SW480 (cell line): ENCODE data around the gene CORO1C.
"Not testable (repeated sequence)": the region's sequence is repeated elsewhere in the genome, so short reads cannot be mapped to it uniquely, and the experiment has no call there.

Source experiments
- DNase-seq: peaks from one replicate; pipeline ENCODE4 v3.0.0-alpha.2; 2016; ENCODE audit warnings: low spot score

The CORO1C gene

DNA sequence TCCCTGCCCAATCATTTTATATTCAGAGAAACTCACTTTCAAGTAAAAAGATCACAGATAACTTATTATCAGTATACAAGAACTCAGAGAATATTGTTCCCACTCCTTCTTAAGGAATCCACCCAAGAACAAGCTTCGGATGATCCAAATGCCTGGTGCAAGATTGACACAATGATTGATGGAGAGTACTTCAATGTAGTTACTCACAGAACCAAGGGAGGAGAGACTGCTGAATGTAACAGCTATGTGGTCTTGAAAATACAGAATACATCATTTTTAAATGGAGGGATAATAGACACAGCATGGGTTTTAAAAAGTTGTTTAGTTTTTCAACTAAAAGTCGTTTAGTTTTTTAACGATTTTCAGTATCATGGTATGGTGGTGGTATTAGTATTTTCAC is 59.3 kb downstream of the CORO1C start:
- DNase-seq = no peak

DNA sequence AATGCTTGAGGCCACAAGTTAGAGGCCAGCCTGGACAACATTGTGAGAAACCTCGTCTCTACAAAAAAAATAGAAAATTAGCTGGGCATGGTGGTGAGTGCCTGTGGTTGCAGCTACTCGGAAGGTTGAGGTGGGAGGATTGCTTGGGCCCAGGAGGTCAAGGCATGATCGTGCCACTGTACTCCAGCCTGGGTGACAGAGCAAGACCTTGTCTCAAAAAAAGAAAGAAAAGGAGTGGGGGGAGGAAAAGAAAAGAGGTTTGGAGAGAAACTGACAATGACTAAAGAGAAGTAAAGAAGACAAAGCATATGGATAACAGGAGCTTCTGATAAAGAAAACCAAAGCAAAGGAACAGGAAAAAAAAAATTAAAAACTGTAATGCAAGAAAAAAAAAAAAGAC is 60.2 kb downstream of the CORO1C start:
- no peak for DNase-seq

DNA sequence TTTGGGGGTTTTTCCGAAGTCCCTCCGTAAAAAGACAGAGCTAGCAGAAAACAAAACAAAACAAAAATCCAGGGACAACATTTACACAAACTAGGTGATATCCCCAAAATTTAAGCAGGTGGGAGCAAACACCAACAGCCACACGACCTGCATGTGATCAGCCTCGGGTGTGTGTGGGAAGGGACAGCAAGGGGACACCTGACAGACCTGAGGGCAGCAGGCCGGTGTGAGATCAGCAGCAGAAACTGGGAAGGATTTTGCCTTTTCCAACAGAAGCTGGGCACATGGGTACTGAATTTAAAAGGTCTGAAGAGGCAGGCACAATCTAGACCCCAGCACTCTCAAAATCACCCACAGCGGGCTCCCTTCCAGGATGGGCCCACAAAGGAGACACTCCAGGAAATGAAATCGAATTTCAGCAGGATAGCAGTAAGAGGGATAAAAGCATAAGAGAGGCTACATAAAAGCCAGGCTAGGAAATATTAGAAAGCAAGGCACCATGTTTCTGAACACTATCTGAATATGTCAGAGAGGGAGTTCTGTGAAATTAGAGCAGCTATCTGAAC is 61.2 kb downstream of the CORO1C start:
- DNase-seq = no peak

DNA sequence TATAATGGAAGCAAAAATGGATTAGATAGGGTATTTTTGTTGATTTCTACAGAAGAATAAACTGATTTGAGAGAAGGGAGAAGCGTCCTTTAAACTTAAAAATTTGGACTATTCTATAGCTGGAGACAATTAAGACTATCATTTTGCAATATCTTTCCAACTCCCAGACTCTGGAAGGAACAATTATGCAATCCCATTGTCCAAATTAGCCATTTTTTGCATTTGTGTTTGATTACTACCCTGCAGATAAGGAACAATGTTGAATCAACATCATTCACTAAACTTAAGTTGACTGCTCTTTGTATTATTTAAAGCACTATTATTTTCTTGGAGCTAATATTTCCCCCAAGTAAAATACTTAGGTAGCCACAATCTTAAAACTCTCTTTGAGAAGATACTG is 62.8 kb downstream of the CORO1C start:
- no peak for DNase-seq

DNA sequence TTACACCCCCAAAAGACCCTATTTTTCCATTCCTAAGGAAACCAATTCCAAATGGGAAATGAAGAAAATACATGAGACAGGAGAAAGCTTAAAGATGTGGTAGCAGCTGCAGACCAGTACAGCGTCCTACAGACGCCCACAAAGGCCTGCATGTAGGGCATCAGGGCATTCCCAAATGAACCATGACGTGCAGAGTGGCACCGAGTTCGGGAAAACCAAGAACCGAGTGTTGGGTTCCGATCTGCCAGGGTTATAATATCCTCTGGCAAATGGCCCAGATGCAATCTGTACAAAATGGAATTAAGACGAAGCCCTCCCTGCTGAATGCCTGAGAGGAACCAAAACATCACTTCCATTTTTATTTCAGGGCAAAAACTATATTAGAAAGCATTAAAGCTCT is 63.3 kb downstream of the CORO1C start:
- no peak for DNase-seq

DNA sequence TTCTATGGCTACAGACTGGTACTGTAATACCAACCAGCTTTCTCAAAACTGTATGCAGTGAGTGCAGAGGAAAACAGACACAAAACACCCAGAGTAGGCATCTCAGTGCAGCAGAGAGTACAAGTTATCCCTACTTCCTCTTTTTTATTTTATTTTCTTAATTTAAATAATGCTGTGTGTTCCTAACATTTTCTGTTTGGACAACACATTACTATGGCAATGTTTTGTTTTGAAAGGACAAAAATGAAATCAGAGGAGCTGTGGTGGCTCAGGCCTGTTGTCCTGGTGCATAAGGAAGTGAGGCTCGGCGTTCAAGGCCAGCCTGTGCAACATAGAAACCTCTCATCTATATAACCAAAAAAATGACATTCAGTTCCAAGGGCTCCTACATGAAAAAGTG is 64.0 kb downstream of the CORO1C start:
- no peak for DNase-seq

DNA sequence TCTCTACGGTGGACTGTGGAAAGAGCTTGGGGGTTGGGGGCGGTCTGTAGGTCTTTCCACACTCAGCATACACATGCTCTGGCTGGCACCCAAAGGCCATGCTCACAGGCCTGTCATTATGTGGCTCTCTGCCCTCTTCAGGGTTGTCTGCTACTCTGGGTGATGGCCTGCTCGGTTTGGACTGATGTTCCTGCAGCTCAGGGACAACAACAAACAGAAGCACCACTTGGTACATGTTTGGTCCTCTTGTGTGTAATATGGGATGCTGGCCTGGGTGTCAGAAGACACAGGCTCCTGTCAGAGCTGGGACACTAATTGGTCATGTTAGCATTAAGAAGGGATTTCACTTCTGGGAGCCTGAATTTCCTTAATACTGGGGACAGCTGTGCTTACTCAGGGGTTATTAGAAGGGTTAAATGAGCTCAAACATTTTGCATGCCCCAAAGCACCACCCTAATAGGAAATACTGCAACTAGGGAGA is 64.9 kb downstream of the CORO1C start:
- no peak for DNase-seq

DNA sequence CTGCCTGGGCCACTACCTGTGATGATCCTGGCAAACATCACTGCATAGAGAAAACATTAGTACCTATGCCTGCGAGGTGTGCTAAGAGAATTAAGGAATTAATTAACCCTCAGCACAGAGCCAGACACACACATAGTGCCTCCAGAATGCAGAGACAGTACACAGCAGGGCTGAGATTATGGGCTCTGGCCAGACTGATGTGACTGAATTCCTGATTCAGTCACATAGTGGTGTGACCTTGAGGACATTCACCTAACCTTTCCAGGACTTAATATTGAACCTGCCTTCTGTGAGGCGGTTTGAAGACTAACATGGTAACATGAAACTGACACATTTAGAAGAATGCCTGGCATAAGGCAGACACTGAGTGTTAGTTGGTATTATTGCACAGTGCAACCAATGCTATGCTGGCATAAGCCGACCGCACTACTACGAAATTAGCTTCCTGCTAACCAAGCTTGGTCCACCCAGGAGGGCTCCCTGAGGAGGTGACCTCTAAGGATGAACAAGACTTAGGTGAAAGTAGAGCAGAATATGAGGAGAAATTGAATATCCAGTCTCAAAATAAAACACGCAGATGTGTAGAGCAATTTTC is 65.6 kb downstream of the CORO1C start:
- DNase-seq = no peak

DNA sequence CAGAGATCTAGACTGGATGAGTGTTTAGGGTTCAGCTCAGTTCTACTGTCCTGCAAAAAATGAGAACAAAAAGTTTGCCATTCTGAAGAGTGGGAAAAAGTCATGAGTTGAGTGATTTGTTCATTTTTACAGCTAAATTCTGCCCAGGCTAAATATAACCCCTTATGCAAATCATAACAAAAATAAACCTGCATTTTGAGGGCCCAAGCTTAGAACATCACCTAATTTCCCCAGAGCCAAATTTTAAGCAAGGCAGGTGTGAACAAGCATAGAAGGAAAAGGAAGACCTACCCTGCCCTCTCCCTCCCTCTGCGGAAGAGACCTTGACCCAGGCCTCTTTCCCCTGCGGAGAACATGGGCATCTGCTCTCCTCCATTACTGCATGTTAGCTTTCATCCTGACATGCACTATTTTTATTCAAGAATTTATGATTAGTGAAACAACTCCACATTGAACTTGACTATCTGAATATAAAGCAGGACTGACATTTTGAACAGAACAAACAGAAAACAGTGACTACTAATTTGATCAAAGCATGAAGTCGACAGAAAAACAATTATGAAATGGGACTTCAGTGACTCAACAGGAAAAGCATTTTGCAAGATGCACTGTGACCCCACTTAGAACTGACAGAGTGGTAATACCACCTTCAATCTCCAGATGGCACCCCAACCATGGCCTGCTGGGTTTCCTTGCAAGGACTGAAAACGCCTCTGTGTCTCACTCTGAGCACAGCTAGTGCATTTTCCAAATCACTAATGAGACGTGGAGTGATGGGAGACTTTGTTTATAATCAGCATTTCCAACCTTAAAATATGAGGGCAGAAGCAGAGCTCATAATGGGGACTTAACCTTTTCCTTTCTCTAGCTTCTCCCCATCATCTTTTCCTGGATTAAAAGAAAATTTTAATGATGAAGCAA is 66.7 kb downstream of the CORO1C start:
- DNase-seq = peak; percentile 81

DNA sequence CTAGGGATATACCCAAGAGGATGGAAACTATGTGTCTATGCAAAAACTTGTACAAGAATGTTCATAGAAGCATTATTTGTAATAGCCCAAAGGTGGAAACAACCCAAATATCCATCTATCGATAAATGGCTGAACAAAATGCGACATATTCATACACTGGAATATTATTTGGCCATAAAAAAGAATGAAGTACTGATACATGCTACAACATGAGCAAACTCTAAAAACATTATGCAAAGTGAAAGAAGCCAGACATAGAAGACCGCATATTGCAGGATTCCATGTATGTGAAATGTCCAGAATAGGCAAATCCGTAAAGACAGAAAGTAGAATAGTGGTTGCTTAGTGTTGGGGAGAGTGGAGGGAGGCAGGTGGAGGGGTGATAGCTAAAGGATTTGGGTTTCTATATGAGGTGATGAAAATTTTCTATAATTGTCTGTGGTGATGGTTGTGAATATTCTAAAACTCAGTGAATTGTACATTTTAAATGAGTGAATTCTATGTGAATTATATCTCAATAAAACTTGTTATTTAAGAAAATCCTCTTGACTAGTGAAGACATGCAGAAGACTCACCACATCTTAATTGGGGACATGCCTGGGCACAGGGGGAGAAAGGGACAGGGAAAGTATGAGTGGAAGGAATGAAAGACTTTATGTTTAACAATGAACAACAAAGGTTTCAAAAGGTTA is 67.8 kb downstream of the CORO1C start:
- DNase-seq = no peak

DNA sequence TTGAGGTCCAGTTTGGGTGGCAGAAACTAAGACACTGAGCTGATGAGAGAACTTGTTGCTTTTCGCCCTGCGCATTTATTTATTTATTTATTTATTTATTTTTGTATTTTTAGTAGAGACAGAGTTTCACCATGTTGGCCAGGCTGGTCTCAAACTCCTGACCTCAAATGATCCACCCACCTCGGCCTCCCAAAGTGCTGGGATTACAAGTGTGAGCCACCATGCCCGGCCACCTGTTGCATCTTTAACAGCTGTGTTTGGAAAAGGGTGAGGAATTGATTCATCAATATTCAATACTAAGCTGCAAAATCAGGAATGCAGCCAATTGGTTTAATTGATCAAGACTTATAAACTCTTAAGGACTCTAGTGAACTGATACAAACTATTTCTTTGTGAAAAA is 73.2 kb downstream of the CORO1C start:
- not testable (repeated sequence) for DNase-seq

DNA sequence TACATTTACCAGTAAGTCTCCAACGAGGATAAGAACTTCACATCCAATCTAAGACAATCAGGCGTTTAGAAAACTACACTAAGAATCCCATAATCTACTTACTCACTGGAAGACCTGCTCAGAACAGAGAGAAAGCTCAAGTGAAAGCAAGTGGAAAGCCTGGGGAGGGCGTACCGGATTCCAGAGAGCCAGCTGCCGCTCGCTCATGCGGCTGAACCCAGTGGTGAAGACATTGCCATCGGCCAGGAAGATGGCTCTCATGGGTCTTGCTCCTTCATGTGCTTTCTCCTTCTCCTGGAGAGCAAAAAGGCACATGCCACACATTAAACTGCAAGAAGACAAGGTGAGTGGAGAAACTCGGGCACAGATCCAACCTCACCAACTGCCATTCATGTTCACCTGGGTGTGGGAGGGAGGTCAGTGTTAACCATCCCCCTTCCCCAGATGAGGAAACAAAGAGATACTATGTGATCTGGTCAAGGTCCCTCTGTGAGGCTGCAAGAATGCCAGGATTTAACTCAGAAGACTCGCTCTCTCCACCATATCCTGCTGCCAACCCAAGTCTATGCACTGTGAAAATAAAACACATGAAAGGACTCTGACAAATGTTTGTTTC is 74.1 kb downstream of the CORO1C start:
- DNase-seq = no peak

DNA sequence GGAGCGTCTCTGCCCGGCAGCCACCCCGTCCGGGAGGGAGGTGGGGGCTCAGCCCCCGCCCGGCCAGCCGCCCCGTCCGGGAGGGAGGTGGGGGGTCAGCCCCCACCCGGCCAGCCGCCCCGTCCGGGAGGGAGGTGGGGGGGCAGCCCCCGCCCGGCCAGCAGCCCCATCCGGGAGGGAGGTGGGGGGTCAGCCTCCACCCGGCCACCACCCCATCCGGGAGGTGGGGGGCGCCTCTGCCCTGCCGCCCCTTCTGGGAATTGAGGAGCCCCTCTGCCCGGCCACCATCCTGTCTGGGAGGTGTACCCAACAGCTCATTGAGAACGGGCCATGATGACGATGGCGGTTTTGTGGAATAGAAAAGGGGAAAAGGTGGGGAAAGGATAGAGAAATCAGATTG is 75.1 kb downstream of the CORO1C start:
- not testable (repeated sequence) for DNase-seq

DNA sequence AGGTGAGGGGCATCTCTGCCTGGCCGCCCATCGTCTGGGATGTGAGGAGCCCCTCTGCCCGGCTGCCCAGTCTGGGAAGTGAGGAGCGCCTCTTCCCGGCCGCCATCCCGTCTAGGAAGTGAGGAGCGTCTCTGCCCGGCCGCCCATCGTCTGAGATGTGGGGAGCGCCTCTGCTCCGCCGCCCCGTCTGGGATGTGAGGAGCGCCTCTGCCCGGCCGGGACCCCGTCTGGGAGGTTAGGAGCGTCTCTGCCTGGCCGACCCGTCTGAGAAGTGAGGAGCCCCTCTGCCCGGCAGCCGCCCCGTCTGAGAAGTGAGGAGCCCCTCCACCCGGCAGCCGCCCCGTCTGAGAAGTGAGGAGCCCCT is 75.5 kb downstream of the CORO1C start:
- not testable (repeated sequence) for DNase-seq

DNA sequence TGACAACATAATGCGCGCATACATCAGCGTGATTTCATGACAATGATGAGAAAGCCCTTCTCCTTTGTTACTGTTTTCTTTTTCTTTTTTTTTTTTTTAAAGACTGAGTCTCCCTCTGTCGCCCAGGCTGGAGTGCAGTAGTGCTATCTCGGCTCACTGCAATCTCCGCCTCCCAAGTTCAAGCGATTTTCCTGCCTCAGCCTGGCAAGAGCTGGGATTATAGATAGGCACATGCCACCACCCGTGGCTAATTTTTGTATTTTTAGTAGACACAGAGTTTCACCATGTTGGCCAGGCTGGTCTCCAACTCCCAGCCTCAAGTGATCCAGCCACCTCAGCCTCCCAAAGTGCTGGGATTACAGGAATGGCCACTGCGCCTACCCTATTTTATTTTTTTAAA is 76.7 kb downstream of the CORO1C start:
- not testable (repeated sequence) for DNase-seq

DNA sequence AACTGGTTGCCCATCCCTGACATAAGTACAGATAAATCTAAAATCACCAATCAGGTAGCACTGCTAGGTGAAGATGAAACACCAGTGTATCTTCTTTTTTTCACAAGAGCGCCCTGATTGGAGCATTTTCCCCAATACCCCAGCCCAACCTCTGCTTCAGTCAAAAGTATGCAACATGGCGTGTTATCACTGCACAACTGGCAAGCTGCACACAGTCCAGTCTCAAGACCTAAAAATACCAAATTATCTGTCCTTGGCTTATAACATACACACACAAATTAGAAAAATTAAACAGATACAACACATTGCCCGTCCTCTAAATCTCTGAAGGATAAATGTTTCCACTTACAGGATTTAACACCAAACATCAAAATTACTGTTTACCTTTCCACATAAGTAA is 77.4 kb downstream of the CORO1C start:
- DNase-seq = no peak

DNA sequence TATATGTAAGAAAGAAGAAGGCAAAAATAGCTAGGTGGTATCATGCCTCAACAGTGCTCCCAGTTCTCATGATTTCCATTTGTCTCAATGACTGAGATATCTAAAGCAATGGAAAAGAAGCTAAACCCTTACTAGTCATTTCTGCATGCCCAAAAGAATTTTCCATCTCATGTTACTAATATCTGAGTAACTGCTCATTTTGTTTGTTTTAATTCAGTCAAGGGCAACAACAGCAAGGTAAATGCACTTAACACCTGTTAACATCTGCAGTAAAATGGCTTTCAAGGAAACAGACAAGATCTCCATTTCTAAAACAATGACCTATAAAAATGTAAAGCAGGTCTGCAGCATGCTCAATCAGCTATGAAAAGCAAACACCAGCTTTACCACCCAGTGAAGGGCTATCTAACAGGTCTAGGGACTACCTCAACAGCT is 78.2 kb downstream of the CORO1C start:
- DNase-seq = no peak

DNA sequence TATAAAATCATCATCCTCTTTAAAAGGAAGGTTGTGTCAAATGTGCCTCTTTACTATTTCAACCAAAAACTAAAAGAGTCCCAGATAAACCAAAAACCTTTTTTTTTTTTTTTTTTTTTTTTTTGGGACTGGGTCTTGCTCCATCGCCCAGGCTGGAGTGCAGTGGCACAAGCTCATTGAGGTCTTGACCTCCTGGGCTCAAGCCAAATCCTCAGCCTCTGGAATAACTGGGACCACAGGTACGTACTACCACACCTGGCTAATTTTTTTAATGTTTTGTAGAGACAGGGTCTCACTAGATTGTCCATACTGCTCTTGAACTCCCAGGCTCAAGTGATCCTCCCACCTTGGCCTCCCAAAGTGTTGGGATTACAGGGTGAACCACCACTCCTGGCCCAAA is 81.2 kb downstream of the CORO1C start:
- no peak for DNase-seq

DNA sequence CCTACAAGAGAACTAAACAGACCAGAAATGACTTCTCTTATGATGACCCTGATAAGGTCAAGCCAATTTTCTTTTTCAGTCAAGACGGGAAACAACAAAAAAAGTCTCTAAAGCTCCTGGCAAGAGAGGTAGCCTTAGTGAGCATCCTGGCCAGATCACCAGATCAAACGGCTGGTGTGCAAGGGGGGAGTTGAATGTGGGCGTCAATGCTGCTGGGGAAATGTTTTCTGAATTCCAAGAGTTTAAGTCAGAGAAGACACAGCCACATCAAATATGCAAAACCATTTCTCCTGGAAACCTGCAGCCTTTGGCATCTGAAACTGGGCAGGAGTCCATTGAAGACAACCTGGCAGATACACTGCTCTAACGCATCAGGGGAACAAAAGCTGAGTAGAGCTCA is 81.6 kb downstream of the CORO1C start:
- peak; percentile 85 for DNase-seq

DNA sequence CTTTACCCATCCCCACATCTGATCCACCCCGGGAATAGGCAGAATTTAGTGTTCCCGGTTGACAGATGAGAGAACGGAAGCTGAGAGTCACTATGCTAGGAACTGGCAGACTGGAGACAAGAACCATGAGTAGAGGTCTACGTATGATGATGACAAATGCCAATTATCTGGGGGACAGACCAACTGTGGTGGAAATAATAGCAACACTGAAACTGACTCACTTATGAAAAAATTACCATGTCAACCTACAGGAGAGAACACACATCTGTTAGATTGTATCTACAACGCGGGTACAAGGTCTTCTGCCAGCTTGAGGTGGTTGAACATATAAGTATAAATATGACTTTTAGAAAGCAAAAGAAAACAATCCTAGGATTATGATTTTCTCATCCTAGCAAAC is 82.2 kb downstream of the CORO1C start:
- peak; percentile 37 for DNase-seq

DNA sequence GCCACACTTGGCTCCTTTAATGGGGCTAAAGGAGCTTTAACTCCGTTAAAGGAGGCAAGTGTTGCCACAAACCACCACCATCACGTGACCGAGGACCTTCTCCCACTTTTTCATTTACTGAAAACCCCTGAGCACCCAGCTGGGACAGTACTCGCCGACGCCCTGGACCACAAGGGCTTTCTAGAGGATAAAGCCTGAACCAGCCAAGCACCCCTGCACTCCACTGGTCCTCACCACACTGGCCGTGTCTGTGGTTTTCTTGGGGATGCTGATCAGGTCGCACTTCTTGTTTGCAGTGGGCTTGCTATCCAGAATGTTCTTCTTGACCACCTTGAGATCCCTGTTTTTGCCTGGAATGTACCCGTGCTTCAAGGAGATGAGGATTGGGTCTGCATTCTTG is 82.9 kb downstream of the CORO1C start:
- DNase-seq = no peak
